ENCODE measurements around the gene ADAMTS4. TPM values are rescaled to one million over a fixed set of nuclear protein-coding genes. Genes with fewer than 3 reads are reported as not detected.

ADAMTS4 gene
- total and polyA plus RNA-seq, 9 of the 15 experiments (the other 6 are each of a cell fraction or from before 2014, with no cell fraction given): 0.07 to 3.7 (median 0.41) TPM

DNA sequence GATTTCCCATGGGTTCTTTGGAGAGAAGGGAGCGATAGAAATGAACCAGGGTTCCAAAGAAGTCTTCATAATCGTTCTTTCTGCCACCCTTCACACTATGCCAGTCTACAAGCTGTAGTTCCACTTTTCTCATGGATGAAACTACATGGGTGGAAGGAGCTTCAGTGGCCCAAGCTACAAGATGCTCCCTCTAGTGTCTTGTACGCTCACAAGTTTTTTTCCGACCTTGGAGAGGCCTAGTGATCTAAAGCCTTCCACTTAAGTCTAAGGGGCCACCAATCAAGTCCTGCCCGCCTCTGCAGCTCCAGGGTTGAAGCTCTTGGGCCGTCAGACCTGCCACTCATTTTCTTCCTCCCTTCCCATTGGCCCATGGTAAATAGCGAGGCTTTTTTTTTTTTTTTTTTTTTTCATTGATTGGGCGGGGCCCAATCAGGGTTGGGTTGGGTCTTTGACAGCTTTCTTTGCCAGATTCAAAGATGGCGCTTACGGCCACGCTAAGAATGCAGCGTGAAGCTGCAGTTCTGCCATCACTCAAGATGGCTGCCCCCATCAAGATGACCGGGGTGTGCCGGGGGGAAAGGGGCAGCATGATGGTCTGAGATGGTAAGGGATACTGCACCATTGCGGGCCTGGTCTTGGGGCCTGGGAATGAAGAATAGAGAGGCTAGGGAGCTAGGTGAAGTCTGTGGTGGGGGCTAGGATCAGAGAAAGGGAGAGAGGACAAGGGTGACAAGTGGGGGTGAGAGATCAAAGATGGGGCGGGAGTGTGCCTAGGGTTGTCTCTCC is 26.9 kb upstream of the ADAMTS4 start, which contains the start of gene TOMM40L (continued):
- peak; percentile 54; the same call in 1 of the 2 replicates for TF ChIP-seq POLR2G (IDR thresholded peaks at IDR 0.05; ENCODE audit: low read depth, low read length)
- TF ChIP-seq HDAC2 (IDR thresholded peaks at IDR 0.05): peak; percentile 65; the same call in 1 of the 2 replicates
- TF ChIP-seq JUND (IDR thresholded peaks at IDR 0.05; ENCODE audit: borderline replicate concordance, low read depth, low read length): peak; percentile 21; the same call in 1 of the 2 replicates
- no peak; the same call in 2 of the 3 replicates for TF ChIP-seq JUND (tag; IDR thresholded peaks at IDR 0.05; ENCODE audit: borderline replicate concordance, low read depth, low read length)
- TF ChIP-seq, protein P1, sequence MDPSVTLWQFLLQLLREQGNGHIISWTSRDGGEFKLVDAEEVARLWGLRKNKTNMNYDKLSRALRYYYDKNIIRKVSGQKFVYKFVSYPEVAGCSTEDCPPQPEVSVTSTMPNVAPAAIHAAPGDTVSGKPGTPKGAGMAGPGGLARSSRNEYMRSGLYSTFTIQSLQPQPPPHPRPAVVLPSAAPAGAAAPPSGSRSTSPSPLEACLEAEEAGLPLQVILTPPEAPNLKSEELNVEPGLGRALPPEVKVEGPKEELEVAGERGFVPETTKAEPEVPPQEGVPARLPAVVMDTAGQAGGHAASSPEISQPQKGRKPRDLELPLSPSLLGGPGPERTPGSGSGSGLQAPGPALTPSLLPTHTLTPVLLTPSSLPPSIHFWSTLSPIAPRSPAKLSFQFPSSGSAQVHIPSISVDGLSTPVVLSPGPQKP (CRISPR knock-in tag; IDR thresholded peaks at IDR 0.05): no peak
- peak; percentile 51; the same call in 1 of the 2 replicates for TF ChIP-seq BACH1 (tag; IDR thresholded peaks at IDR 0.05)
- TF ChIP-seq ZNF165 (CRISPR knock-in tag; IDR thresholded peaks at IDR 0.05; ENCODE audit: borderline replicate concordance): no peak
- peak; percentile 90 for TF ChIP-seq HCFC1 (IDR thresholded peaks at IDR 0.05; ENCODE audit: low read depth, low read length)
- no peak for TF ChIP-seq NFATC3 (IDR thresholded peaks at IDR 0.05)
- TF ChIP-seq EZH2 (IDR thresholded peaks at IDR 0.05; ENCODE audit: borderline replicate concordance, low read depth, low read length): no peak
- TF ChIP-seq C11orf30 (IDR thresholded peaks at IDR 0.05; ENCODE audit: low read depth): peak; percentile 71
- peak; percentile 76; the same call in 1 of the 2 replicates for TF ChIP-seq EP400 (IDR thresholded peaks at IDR 0.05)
- TF ChIP-seq, protein P2, sequence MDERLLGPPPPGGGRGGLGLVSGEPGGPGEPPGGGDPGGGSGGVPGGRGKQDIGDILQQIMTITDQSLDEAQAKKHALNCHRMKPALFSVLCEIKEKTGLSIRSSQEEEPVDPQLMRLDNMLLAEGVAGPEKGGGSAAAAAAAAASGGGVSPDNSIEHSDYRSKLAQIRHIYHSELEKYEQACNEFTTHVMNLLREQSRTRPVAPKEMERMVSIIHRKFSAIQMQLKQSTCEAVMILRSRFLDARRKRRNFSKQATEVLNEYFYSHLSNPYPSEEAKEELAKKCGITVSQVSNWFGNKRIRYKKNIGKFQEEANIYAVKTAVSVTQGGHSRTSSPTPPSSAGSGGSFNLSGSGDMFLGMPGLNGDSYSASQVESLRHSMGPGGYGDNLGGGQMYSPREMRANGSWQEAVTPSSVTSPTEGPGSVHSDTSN (CRISPR knock-in tag; IDR thresholded peaks at IDR 0.05; ENCODE audit: low read depth): peak; percentile 85
- TF ChIP-seq, protein P2 (tag; conservative IDR thresholded peaks at IDR 0.05; ENCODE audit: low read depth): peak; percentile 99
- no peak for TF ChIP-seq ZNF316 (IDR thresholded peaks at IDR 0.05)
- TF ChIP-seq TCFL5 (CRISPR knock-in tag; conservative IDR thresholded peaks at IDR 0.05): no peak
- no peak for TF ChIP-seq HNRNPH1 (optimal IDR thresholded peaks at IDR 0.05; ENCODE audit: low read depth, low read length)
- peak; percentile 86 for TF ChIP-seq NFYB (IDR thresholded peaks at IDR 0.05; ENCODE audit: extremely low read depth, insufficient read length)
- no peak for TF ChIP-seq NR3C1 (CRISPR knock-in tag; IDR thresholded peaks at IDR 0.05)
- no peak for TF ChIP-seq FOXK1 (CRISPR knock-in tag; IDR thresholded peaks at IDR 0.05; ENCODE audit: borderline replicate concordance)
- no peak for TF ChIP-seq NR2C2 (CRISPR knock-in tag; IDR thresholded peaks at IDR 0.05)
- peak; percentile 84 for TF ChIP-seq NR2C2 (tag; IDR thresholded peaks at IDR 0.05)
- TF ChIP-seq, protein P3, sequence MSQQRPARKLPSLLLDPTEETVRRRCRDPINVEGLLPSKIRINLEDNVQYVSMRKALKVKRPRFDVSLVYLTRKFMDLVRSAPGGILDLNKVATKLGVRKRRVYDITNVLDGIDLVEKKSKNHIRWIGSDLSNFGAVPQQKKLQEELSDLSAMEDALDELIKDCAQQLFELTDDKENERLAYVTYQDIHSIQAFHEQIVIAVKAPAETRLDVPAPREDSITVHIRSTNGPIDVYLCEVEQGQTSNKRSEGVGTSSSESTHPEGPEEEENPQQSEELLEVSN (IDR thresholded peaks at IDR 0.05; ENCODE audit: borderline replicate concordance in 1 of 2, extremely low read depth in 1 of 2, insufficient read depth in 1 of 2, insufficient read length in 1 of 2, low read depth in 1 of 2, low read length in 1 of 2, poor library complexity in 1 of 2, severe bottlenecking in 1 of 2): no peak
- peak; percentile 57; the same call in 1 of the 2 replicates for TF ChIP-seq HLTF (IDR thresholded peaks at IDR 0.05)
